GM19099 (cell line): ENCODE results near the gene CXorf66.

Experiments
- POLR2A ChIP-seq: IDR thresholded peaks from 3 replicates; pipeline ENCODE4 v1.6.1; 2011; ENCODE audit warnings: low read depth; ENCODE audit not compliant: insufficient read length; ENCODE audit errors: extremely low read depth

Gene CXorf66

DNA sequence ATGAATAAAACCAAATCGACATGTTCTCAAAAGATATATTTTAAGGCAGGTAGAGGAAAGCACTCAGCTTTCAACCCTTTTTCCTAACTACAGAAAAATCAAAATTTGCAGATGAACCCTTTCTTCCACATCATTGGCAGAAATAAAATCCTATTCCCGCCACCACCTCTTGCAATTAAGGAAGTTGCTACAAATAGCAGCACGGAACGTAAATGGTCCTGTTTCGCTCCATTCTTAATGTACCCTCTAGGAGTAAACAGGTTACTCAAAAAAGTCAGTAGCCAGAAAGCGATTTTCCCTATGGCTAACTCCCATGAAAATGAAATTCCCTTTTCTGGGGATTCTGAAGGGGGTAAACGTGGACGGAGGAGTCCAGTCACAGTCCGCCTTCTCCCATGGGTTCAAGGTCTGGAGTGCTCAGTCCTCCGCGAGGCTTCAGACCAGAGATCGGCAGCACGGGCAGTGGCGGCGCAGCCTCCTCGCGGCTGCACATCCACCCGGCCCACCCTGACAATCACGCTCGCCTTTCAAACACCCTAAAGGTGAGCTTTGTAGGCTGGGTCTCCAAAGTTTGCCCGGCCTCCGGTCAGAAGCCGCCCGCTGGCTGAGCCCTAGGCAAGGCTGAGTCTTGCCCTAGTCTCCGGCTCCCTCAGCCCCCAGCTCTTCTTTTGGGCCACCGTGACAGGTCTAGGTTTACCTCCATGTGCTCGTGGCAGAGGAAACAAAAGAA is 34.2 kb downstream of the CXorf66 start:
- TF ChIP-seq POLR2A: no peak

DNA sequence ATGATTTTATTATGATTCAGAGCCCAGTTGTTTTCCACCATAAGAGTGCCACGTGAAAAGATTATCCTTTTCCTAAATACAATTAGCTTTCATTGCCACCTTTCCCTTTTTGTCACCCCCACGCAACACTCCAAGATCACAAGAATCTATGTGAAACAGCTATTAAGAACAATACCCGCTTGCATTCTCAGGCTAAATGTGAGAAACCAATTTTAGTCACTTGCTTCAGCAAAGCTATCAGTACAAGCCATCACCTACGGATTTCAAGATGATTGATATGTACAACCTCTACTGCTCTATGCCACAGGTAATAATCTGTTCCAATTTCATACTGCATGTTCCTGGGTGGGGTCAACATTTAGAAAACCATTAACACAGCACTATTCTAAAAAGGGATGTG is 34.9 kb downstream of the CXorf66 start:
- TF ChIP-seq POLR2A: no peak

DNA sequence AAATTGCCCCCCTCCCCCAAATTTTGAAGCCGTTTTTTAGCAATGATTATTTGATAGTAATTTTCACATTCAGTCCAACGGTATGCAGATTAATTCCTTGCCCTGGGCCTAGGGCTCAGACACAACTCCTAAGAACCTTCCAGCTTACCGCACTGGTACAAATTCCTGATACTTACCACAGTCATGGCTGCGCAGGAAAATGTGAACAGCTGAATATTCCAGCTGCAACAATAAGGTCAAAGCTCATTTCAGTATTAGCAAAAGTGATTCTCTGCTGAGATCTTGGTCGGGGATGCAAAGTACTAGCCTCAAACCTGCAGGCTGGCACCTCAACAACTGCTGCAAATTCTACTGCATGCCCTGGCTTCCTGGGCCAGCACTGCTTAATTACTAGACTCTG is 35.4 kb downstream of the CXorf66 start:
- TF ChIP-seq POLR2A: no peak

DNA sequence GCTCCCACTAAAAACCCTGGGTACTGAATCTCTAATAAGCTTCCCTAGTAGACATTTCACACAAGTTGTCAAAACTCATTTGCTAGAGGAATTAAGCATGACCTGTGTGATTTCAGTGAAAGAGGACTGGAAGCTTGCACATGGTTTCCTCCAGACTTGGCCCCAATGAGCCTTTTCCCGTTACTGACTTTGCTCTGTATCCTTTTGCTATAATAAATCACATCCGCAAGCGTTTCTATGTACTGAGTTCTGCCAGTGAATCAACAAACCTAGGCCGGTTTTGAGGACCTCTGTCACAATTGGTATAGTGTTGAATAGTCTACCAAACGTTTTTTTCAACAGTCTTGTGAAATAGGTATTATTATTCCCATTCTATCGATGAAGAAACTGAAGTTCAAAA is 40.6 kb downstream of the CXorf66 start:
- no peak for TF ChIP-seq POLR2A

DNA sequence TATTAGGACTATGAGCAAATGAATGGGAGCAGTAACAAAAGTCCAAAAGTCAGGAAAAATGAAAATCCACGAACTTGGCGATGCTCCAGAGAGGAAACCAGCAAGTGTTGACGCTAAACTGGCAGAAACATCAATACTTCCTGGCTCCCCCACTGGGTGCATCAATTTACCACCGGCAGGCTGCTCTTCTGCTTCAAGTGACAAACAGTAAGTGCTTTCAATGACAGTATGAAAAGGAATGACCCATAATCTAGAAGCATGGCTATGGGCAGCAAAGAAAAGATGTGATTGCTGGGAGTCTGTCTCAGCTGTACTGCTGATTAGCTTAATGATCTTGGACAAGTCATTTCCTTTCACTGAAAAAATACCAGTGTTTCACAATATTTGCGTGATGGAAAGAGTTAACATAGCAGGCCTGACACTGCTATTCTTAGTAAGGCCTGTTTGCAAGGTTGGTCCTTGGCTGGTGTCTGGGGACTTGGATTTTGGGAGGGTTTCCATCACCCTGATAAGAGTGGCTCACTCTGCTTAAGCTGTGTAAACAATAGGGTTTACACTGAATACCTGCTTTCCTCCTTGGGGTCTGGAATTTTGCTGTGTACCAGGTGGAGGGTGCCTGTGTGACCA is 41.1 kb downstream of the CXorf66 start:
- TF ChIP-seq POLR2A: no peak

DNA sequence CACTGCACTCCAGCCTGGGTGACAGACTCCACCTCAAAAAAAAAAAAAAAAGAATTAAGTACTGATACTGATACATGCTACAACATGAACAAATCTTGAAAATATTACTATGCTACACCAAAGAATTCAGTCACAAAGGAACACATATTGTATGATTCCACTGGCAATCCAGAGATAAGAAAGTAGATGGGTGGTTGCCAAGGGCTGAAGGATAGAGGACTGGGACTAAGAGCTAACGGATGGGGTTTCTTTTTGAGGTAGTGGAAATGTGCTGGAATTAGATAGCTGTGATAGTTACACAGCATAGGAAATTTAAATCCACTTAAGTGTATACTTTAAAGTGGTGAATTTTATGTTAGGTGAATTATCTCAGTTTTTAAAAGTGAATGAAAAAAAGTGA is 45.0 kb downstream of the CXorf66 start:
- TF ChIP-seq POLR2A: no peak

DNA sequence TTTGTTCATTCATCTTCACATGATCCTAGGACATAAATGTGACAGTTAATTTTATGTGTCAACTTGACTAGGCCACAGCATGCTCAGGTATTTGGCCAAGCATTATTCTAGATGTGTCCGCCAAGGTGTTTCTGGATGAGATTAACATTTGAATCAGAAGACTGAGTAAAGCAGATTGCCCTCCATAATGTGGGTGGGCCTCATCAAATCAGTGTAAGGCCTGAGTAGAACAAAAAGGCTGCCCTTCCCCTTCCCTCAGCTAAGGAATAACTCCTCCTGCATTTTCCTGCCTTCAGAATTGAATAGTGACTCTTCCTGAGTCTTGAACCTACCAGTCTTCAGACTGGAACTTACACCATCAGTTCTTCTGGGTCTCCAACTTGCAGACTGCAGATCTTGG is 50.9 kb downstream of the CXorf66 start:
- no peak for TF ChIP-seq POLR2A

DNA sequence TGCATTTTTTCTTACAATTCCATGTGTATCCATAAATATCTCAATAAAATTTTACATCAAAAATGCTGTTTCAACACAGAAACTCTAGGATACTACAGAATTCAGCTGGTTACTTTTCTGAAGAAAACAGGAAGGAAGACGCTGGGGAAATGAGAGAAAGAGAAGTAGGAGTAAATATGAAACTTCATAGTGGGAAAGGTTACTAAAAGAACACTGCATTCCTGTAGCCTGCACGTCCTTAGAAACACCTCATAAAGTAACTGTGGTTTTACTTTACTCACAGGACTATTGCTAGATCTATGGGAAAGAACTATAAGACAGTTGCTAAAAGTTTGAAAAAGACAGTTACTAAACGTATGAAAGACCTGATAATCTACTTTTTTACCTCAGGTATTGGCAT is 55.6 kb downstream of the CXorf66 start:
- no peak for TF ChIP-seq POLR2A

DNA sequence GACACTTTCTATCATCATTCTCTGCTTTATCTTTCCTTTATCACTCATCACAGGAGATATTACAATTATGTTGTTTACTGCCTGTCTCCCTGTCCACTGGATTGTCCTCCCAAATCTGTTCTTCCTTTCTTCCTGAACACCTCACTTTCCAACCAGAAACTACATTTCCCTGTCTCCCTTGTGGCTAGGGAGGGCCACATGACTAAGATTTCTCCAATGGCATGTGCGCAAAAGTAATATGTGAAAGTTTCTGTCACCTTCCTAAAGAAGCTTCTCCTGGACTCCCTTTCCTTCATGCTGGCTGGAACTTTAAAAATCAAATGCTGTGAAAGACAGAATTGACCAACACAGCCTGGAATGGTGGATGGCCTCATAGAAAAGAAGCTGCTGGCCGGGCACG is 58.2 kb downstream of the CXorf66 start:
- TF ChIP-seq POLR2A: no peak

DNA sequence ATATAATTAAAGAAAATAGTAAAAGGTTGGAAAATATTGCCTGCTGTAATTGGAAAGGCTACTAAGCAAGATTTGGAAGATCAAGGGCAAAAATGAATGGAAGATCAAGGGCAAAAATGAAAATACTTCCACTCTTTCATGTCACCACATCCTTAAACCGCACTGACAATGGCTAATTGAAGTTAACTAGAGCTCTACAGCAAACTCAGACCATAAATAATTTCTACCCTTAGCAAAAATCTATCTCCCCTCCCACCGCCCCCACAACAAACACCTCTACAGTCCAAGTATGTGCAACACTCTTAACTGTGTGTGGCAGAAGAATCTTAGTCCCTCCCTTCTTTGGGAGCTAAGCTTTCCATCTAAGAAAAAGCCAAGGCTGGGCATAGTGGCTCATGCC is 59.6 kb downstream of the CXorf66 start:
- no peak for TF ChIP-seq POLR2A
